Fibroblast of lung (primary cell): ENCODE results near the gene CBX1.

Experiments used
- CTCF ChIP-seq, 2 donors: IDR thresholded peaks in 1 of 2; conservative IDR thresholded peaks in 1 of 2; 1 replicate in 1 of 2; 2 replicates in 1 of 2; pipeline ENCODE4 v1.5.1; 2011 to 2012; ENCODE audit warnings: low read length in 2 of 2, control low read depth in 1 of 2, inconsistent platforms in 1 of 2, low read depth in 1 of 2, mild to moderate bottlenecking in 1 of 2
- EZH2 ChIP-seq: IDR thresholded peaks from 2 replicates; pipeline ENCODE4 v1.5.1; 2012; ENCODE audit warnings: low read length, control low read depth, mild to moderate bottlenecking; ENCODE audit errors: missing control alignments

- no peak for TF ChIP-seq EZH2
- TF ChIP-seq CTCF (conservative IDR thresholded peaks at IDR 0.05 in 1 of 2, IDR thresholded peaks at IDR 0.05 in 1 of 2; ENCODE audit: low read depth in 1 of 2, low read length in 2 of 2) = no peak
Measured at GRCh38 chr17:48084932-48085331, 16.3 kb downstream of the CBX1 start.
